A673 (cell line): ENCODE results near the gene RNFT1. TPM values are rescaled to one million over a fixed set of nuclear protein-coding genes. Genes with fewer than 3 reads are reported as not detected.
"Not testable (repeated sequence)": the region's sequence is repeated elsewhere in the genome, so short reads cannot be mapped to it uniquely, and the experiment has no call there.

ENCODE experiments used
- BruUV-seq: library from RNA; stranded (reverse); fragments of 400-500 nt; replicated peaks from 2 replicates; lab custom pipeline; 2021; lab: Mats Ljungman, UMichigan
- CTCF ChIA-PET: fragments of 300-600 bp; sonication (Branson Sonifier 250); formaldehyde crosslinking; loops from one replicate; lab custom pipeline; 2022; ENCODE audit warnings: antibody characterized with exemption; lab: Charles Lee
- POLR2A ChIA-PET: fragments of 300-600 bp; sonication (Branson Sonifier 250); formaldehyde crosslinking; loops from one replicate; lab custom pipeline; 2022; ENCODE audit warnings: antibody characterized with exemption; ENCODE audit not compliant: low non-redundant PET; lab: Charles Lee
- DNase-seq: peaks from one replicate; pipeline ENCODE4 v3.0.0-alpha.2; 2015; ENCODE audit warnings: low spot score
- H3K27ac ChIP-seq: fragments of 200-600 bp; sonication (generic); 2 replicates; pipeline ENCODE4 v1.5.1; 2016; ENCODE audit warnings: mixed run types, low read depth, mild to moderate bottlenecking, mixed read lengths, antibody characterized with exemption, low read length; ENCODE audit not compliant: poor library complexity, severe bottlenecking
- H3K27me3 ChIP-seq: fragments of 200-600 bp; sonication (generic); replicated peaks from 2 replicates; pipeline ENCODE4 v1.6.1; 2017; ENCODE audit warnings: mixed run types, low read depth, mild to moderate bottlenecking, mixed read lengths, antibody characterized with exemption, low read length; ENCODE audit not compliant: insufficient read depth, poor library complexity
- H3K36me3 ChIP-seq: fragments of 200-600 bp; sonication (generic); 2 replicates; pipeline ENCODE4 v1.6.1; 2016; ENCODE audit warnings: mixed run types, mild to moderate bottlenecking, mixed read lengths, antibody characterized with exemption, low read length; ENCODE audit not compliant: insufficient read depth, poor library complexity, severe bottlenecking
- H3K4me1 ChIP-seq: fragments of 200-600 bp; sonication (generic); 2 replicates; pipeline ENCODE4 v1.6.1; 2017; ENCODE audit warnings: mixed run types, mild to moderate bottlenecking, mixed read lengths, antibody characterized with exemption, low read length; ENCODE audit not compliant: insufficient read depth, poor library complexity, severe bottlenecking
- H3K4me3 ChIP-seq: fragments of 200-600 bp; sonication (generic); 2 replicates; pipeline ENCODE4 v1.5.1; 2016; ENCODE audit warnings: low read depth, mixed run types, mild to moderate bottlenecking, mixed read lengths, low read length; ENCODE audit not compliant: poor library complexity, severe bottlenecking
- H3K9me3 ChIP-seq: fragments of 200-600 bp; sonication (generic); 2 replicates; pipeline ENCODE4 v1.6.1; 2016; ENCODE audit warnings: mixed run types, low read depth, mild to moderate bottlenecking, mixed read lengths, antibody characterized with exemption, low read length; ENCODE audit not compliant: poor library complexity, severe bottlenecking
- CTCF ChIP-seq: fragments of 300-800, 200-600 bp; sonication (generic); conservative IDR thresholded peaks from 2 replicates; pipeline ENCODE4 v1.5.1; 2017; ENCODE audit warnings: low read depth, mild to moderate bottlenecking, antibody characterized with exemption, low read length, moderate library complexity, mixed read lengths
- EZH2 ChIP-seq: fragments of 200-600 bp; sonication (generic); IDR thresholded peaks from 2 replicates; pipeline ENCODE4 v1.6.1; 2017; ENCODE audit warnings: borderline replicate concordance, low read depth, mild to moderate bottlenecking, mixed read lengths, antibody characterized with exemption, low read length; ENCODE audit not compliant: poor library complexity, severe bottlenecking
- intact Hi-C: fragments of 100-400 bp; cut with micrococcal nuclease; formaldehyde crosslinking; loops from one replicate; pipeline ENCODE4 v1.10.0; 2022; ENCODE audit not compliant: unreplicated experiment
- total RNA-seq: library from RNA; stranded (reverse); gene quantifications from 2 replicates; pipeline ENCODE4 v1.2.3, GENCODE V29; 2021

Gene RNFT1
- total RNA-seq, 1 experiment from 2014 or later: 14.0 TPM

- H3K4me1 ChIP-seq, BruUV-seq, DNase-seq, H3K9me3 ChIP-seq, H3K36me3 ChIP-seq, intact Hi-C loops, H3K27me3 ChIP-seq, CTCF ChIA-PET, H3K27ac ChIP-seq, H3K4me3 ChIP-seq, POLR2A ChIA-PET: not testable (repeated sequence)
Observed at GRCh38 chr17:60002405-60002804, 37.9 kb upstream of the RNFT1 start.

GRCh38 chr17:59996608-59997007 is 32.1 kb upstream of the RNFT1 start:
- BruUV-seq, POLR2A ChIA-PET, DNase-seq, intact Hi-C loops, H3K27me3 ChIP-seq, H3K27ac ChIP-seq, H3K9me3 ChIP-seq, H3K4me3 ChIP-seq, H3K36me3 ChIP-seq, CTCF ChIA-PET, H3K4me1 ChIP-seq: not testable (repeated sequence)

- H3K36me3 ChIP-seq, H3K27me3 ChIP-seq, H3K4me1 ChIP-seq, CTCF ChIA-PET, H3K27ac ChIP-seq, BruUV-seq, intact Hi-C loops, DNase-seq, H3K9me3 ChIP-seq, H3K4me3 ChIP-seq, POLR2A ChIA-PET: not testable (repeated sequence)
Observed at GRCh38 chr17:59975166-59975565, 10.6 kb upstream of the RNFT1 start.

DNA sequence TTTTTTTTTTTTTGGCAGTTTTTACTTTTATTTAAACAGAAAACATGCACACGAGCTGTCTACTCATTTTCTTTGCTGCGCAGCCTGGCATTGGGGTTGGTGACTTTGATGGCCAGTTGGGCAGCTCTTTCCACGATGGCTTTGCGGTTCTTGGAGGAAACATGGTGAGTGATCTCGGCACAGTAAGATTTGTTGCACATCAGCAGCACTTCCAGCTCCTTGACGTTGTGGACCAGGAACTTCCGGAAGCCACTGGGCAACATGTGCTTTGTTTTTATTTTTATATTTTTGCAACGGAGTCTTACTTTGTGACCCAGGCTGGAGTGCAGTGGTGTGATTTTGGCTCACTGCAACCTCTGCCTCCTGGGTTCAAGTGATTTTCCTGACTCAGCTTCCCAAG is 8.9 kb upstream of the RNFT1 start:
- intact Hi-C loops, DNase-seq, H3K36me3 ChIP-seq, BruUV-seq, H3K4me3 ChIP-seq, H3K27ac ChIP-seq, H3K9me3 ChIP-seq, H3K4me1 ChIP-seq, H3K27me3 ChIP-seq, POLR2A ChIA-PET: not testable (repeated sequence)
- CTCF ChIA-PET: interaction anchor here (1.6 kb wide), 1 partner anchor 59 kb away, joined by 4 read pairs; no protein-coding TSS in a partner anchor

GRCh38 chr17:59972778-59973177 is 8.2 kb upstream of the RNFT1 start:
- ChIA-PET CTCF (interaction anchor here (1.6 kb wide), 1 partner anchor 58 kb away, joined by 4 read pairs; no protein-coding TSS in a partner anchor), POLR2A (no interaction called here)
- Histone ChIP-seq H3K4me3 (no peak overlapping the region), H3K27me3 (no peaks in the 10 kb centered on the region), H3K4me1 (no peaks in the 10 kb centered on the region), H3K36me3 (no peaks in the 10 kb centered on the region), H3K9me3 (no peaks in the 10 kb centered on the region), H3K27ac (no peak overlapping the region)
- TF ChIP-seq CTCF (no peak), EZH2 (no peak)
- intact Hi-C loops: no loop called here
- no TSS peak for BruUV-seq
- peak; percentile 39 for DNase-seq

GRCh38 chr17:59971771-59972170 is 7.2 kb upstream of the RNFT1 start:
- DNase-seq: not testable (repeated sequence)

More at GRCh38 chr17:59971771-59972170, 7.2 kb upstream of the RNFT1 start:
- H3K4me1 ChIP-seq, POLR2A ChIA-PET, H3K4me3 ChIP-seq, intact Hi-C loops, H3K27me3 ChIP-seq, H3K36me3 ChIP-seq, BruUV-seq, H3K27ac ChIP-seq, H3K9me3 ChIP-seq: not testable (repeated sequence)
- CTCF ChIA-PET: interaction anchor here (1.6 kb wide), 1 partner anchor 57 kb away, joined by 4 read pairs; no protein-coding TSS in a partner anchor
